ENCODE results near the gene IL13RA2. TPM values are rescaled to one million over a fixed set of nuclear protein-coding genes. Genes with fewer than 3 reads are reported as not detected.

IL13RA2 gene
- total RNA-seq, 2 experiments from 2014 or later = not detected

DNA sequence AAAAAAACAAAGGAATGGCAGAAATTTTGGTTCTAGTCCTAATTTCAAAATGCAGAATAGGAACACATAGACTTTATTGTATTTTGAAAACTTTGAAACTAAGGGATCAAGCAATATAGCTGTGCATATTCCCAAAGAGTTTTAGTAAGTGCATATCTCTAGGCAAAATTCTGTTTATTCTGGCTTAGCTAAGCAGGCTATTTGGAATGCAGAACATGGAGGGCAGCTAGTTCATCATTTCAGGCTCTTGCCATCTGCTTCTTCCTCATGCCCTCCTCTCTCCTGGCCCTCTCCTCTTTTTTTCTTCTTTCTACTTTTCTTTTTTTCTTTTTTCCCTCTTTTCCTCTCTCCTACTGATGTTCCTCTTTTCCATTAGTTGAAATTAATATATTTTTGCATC lies 12.0 kb upstream of the IL13RA2 start:
- Mint-ChIP-seq H3K4me3 (no peak overlapping the region), H3K27me3 (no peaks in the 10 kb centered on the region), H3K4me1 (no peaks in the 10 kb centered on the region), H3K9me3 (no peaks in the 10 kb centered on the region), H3K27ac (no peak overlapping the region), H3K36me3 (ENCODE audit: low read depth) (no peaks in the 10 kb centered on the region)
- CTCF ChIA-PET = no interaction called here
- POLR2A ChIA-PET = no interaction called here
- DNase-seq = no peak

DNA sequence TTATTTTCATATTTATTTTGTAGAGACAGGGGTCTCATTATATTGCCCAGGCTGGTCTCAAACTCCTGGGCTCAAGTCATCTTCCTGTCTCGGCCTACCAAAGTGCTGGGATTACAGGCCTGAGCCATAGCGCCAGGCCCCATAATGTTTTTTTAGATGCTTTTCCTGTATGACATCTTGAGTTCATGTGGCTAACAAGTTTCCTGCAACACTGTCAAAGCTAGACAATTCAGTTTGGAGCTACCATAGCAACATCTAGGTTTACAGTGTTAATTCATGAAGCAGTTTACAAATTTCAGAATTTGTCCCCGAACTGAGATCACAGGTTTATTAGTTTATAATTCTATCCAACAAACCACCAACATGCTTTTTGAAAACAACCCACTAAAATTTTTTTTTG lies 6.4 kb upstream of the IL13RA2 start:
- ChIA-PET POLR2A (no interaction called here), CTCF (no interaction called here)
- H3K36me3 Mint-ChIP-seq (ENCODE audit: low read depth) = no peaks in the 10 kb centered on the region
- H3K9me3 Mint-ChIP-seq = no peaks in the 10 kb centered on the region
- no peaks in the 10 kb centered on the region for H3K27me3 Mint-ChIP-seq
- no peak overlapping the region for H3K4me3 Mint-ChIP-seq
- DNase-seq = no peak
- H3K4me1 Mint-ChIP-seq = no peaks in the 10 kb centered on the region
- H3K27ac Mint-ChIP-seq = no peak overlapping the region

DNA sequence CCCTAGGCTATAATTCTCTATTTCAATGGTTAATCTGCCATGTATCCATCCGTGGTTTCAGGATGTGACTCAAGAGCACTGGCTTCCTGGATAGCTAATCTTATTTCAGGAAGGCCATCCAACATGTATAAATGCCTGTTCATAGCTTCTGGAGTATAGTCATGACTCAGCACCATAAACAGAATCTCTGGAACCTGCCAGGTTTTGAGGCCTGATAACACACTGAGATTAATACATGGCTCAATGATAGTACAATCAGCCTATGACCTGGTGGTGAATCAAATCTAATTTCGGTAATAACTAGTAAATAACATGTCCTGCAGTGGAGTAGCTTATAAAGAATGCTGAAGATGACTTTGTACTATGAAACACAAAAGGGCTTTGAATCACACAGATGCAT lies 5.7 kb upstream of the IL13RA2 start:
- no peak overlapping the region for H3K4me3 Mint-ChIP-seq
- no peaks in the 10 kb centered on the region for H3K4me1 Mint-ChIP-seq

GRCh38 chrX:115021121-115021520 lies 3.7 kb upstream of the IL13RA2 start:
- H3K9me3 Mint-ChIP-seq = no peaks in the 10 kb centered on the region
- H3K4me1 Mint-ChIP-seq = no peaks in the 10 kb centered on the region
- H3K4me3 Mint-ChIP-seq = no peak overlapping the region
- DNase-seq = no peak
- H3K27me3 Mint-ChIP-seq = no peaks in the 10 kb centered on the region
- H3K36me3 Mint-ChIP-seq (ENCODE audit: low read depth) = no peaks in the 10 kb centered on the region
- ChIA-PET POLR2A (no interaction called here), CTCF (no interaction called here)
- H3K27ac Mint-ChIP-seq = no peak overlapping the region

More for the DNA sequence above, 5.7 kb upstream of the IL13RA2 start:
- DNase-seq = no peak
- POLR2A ChIA-PET = no interaction called here
- H3K9me3 Mint-ChIP-seq = no peaks in the 10 kb centered on the region
- no peak overlapping the region for H3K27ac Mint-ChIP-seq
- H3K36me3 Mint-ChIP-seq (ENCODE audit: low read depth) = no peaks in the 10 kb centered on the region
- H3K27me3 Mint-ChIP-seq = no peaks in the 10 kb centered on the region
- CTCF ChIA-PET = no interaction called here

DNA sequence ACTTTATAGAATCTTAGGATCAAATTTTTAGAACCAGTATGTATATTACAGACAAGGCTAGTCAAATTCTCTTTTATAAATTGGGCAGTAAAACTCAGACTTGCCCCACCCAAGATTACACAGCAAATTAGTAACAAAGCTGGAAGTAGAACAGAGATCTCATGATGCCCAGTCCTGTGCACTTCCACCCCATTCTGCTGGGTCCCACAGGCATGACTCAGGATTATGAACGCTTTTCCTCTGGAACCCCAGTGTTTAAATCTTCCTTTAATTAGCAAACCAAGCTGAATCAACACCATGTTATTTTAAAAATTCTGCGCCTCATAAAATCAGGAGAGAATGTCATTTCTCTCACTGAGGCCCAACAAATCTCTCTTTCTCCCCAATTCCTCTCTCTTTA lies 1.5 kb upstream of the IL13RA2 start:
- H3K36me3 Mint-ChIP-seq (ENCODE audit: low read depth) = no peaks in the 10 kb centered on the region
- DNase-seq = no peak
- H3K4me3 Mint-ChIP-seq = no peak overlapping the region
- no peaks in the 10 kb centered on the region for H3K27me3 Mint-ChIP-seq
- no peak overlapping the region for H3K27ac Mint-ChIP-seq
- H3K9me3 Mint-ChIP-seq = no peaks in the 10 kb centered on the region
- CTCF ChIA-PET = no interaction called here
- POLR2A ChIA-PET = no interaction called here
- no peaks in the 10 kb centered on the region for H3K4me1 Mint-ChIP-seq

DNA sequence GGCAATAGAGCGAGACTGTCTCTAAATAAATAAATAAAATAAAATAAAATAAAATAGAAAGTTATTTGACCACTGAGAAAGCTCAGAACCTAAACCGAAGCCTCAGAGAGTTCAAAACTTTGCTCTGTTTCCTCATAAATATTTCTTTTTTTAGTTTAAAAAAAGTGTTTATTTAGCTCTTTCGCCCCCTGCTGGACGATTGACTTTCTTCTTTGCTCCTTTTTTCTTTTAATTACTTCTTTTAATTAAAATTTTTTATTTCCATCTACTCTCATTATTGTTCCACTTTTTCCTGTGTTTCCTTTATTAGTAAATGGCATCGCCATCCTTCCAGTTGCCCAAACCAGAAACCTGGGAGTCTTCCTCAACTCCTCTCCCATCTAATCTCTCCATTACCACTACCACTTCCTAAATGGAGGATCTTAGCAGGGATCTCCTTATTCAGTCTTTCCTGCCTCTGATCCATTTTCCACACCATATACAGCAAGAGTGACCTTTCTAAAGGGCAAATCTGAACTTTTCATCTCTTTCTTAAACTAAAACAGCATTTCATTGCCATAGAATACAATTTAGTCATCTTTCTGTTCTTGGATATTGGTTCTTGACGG lies 728 bp upstream of the IL13RA2 start:
- H3K27ac Mint-ChIP-seq = no peak overlapping the region
- H3K4me3 Mint-ChIP-seq = no peak overlapping the region
- no peaks in the 10 kb centered on the region for H3K4me1 Mint-ChIP-seq
- DNase-seq = no peak
- no peaks in the 10 kb centered on the region for H3K36me3 Mint-ChIP-seq (ENCODE audit: low read depth)
- POLR2A ChIA-PET = no interaction called here
- H3K9me3 Mint-ChIP-seq = no peaks in the 10 kb centered on the region
- no peaks in the 10 kb centered on the region for H3K27me3 Mint-ChIP-seq
- CTCF ChIA-PET = no interaction called here

- Mint-ChIP-seq H3K9me3 (no peaks in the 10 kb centered on the region), H3K4me3 (no peak overlapping the region), H3K36me3 (ENCODE audit: low read depth) (no peaks in the 10 kb centered on the region), H3K4me1 (no peaks in the 10 kb centered on the region), H3K27me3 (no peaks in the 10 kb centered on the region), H3K27ac (no peak overlapping the region)
- no peak for DNase-seq
- ChIA-PET POLR2A (no interaction called here), CTCF (no interaction called here)
These were observed 3.7 kb downstream of the IL13RA2 start for GRCh38 chrX:115013705-115014104.

DNA sequence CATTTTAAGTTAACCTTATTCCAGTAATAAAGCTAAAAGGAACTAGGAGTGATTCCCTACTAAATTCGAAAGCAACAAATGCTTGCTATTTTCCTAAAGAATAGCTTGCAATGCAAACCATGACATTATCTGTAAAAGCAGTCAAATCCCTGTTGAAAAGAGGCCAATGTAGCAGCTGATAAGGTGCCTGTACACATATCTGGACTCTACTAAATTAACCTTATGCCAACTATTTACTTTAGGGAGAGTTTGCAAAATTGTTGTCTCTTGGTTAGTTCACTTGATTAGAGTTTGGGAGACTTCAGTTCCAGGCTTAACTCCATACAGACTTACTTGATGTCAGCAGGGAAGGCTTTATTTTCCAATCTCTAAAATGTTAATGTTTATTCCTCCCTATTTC lies 6.0 kb downstream of the IL13RA2 start:
- H3K27ac Mint-ChIP-seq = no peak overlapping the region
- H3K27me3 Mint-ChIP-seq = no peaks in the 10 kb centered on the region
- POLR2A ChIA-PET = no interaction called here

GRCh38 chrX:114999906-115000305 lies 17.5 kb downstream of the IL13RA2 start:
- H3K4me1 Mint-ChIP-seq = no peaks in the 10 kb centered on the region
- POLR2A ChIA-PET = no interaction called here
- H3K4me3 Mint-ChIP-seq = no peak overlapping the region

More for the DNA sequence above, 6.0 kb downstream of the IL13RA2 start:
- no peaks in the 10 kb centered on the region for H3K9me3 Mint-ChIP-seq
- no peaks in the 10 kb centered on the region for H3K4me1 Mint-ChIP-seq
- no peak overlapping the region for H3K4me3 Mint-ChIP-seq
- CTCF ChIA-PET = no interaction called here
- no peak for DNase-seq
- H3K36me3 Mint-ChIP-seq (ENCODE audit: low read depth) = no peaks in the 10 kb centered on the region

DNA sequence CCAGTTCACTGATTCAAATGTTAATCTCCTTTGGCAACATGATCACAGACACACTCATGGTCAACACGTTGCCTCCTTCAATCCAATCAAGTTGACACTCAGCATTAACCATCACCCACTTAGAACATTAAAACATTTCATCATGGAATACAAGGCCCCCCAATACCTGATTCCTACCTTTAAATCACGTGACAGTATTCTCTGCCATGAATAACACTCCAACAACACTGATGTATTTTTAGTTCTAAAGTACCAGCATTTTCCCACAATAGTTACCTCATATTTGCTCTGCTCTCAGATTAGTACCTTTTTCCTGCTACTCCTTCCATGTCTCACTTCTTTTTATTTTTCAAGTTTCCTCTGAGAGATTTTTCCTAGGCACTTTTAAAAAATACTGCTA lies 19.6 kb downstream of the IL13RA2 start:
- Mint-ChIP-seq H3K9me3 (no peaks in the 10 kb centered on the region), H3K27me3 (no peaks in the 10 kb centered on the region), H3K4me3 (no peak overlapping the region), H3K36me3 (ENCODE audit: low read depth) (no peaks in the 10 kb centered on the region), H3K27ac (no peak overlapping the region), H3K4me1 (no peaks in the 10 kb centered on the region)
- no peak for DNase-seq
- POLR2A ChIA-PET = no interaction called here
- CTCF ChIA-PET = no interaction called here

More at GRCh38 chrX:114999906-115000305, 17.5 kb downstream of the IL13RA2 start:
- Mint-ChIP-seq H3K27me3 (no peaks in the 10 kb centered on the region), H3K36me3 (ENCODE audit: low read depth) (no peaks in the 10 kb centered on the region), H3K9me3 (no peaks in the 10 kb centered on the region), H3K27ac (no peak overlapping the region)
- CTCF ChIA-PET = no interaction called here
- no peak for DNase-seq

DNA sequence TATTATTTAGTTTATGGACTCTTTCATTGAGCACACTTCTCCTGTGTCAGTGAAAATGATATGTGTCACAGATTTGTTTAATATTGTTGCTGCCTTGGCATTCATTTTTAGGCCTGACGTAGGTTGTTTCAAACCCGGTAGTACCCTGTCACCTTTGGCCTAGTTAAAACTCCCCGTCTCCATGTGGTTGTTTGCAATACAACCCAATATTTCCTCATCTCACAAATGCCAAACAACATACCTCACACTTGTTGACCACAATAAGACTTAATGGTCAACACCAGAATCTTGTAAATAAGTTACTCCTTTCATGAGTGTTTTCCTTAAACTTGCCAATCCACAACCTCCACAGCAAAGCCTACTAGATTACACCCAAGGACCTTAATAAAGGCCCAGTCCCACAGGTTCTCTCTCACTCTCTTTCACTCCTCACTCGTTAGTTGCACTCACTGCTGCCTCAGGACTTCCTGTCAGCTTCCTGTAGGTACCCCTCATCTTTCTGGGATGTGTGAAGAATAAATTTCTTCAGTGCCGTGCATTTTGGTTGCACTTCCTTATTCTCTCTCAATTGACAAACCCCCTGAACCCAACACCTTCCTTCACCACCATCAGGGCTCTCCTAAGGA lies 31.3 kb downstream of the IL13RA2 start:
- no peak for DNase-seq
- Mint-ChIP-seq H3K9me3 (no peaks in the 10 kb centered on the region), H3K4me3 (no peak overlapping the region), H3K36me3 (ENCODE audit: low read depth) (no peaks in the 10 kb centered on the region), H3K4me1 (no peaks in the 10 kb centered on the region), H3K27ac (no peak overlapping the region), H3K27me3 (no peaks in the 10 kb centered on the region)
- ChIA-PET POLR2A (no interaction called here), CTCF (no interaction called here)

DNA sequence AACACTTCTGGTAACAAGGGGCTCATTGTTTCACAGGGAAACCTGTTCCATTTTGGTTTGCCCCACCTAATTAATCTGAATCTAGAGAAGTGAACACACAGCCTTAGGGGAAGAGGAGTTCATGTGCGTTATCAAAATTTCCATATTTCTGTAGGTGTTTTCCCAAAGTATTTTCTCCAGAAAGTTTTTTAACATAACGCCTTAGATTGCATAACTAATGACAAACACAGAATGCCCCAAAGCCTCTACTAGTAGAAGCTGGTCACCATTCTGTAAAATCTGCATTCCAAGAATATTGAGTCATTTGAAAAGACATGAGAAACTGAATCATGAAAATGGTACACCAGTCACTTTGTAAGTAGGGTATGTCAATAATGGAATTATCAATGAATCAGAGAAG lies 41.1 kb downstream of the IL13RA2 start:
- Mint-ChIP-seq H3K27ac (no peak overlapping the region), H3K4me1 (no peaks in the 10 kb centered on the region), H3K9me3 (peaks cover 3% of the 10 kb centered on the region), H3K4me3 (no peak overlapping the region), H3K36me3 (ENCODE audit: low read depth) (no peaks in the 10 kb centered on the region), H3K27me3 (no peaks in the 10 kb centered on the region)
- no peak for DNase-seq
- ChIA-PET CTCF (no interaction called here), POLR2A (no interaction called here)

- Mint-ChIP-seq H3K27me3 (no peaks in the 10 kb centered on the region), H3K9me3 (no peaks in the 10 kb centered on the region), H3K4me3 (no peak overlapping the region), H3K4me1 (no peaks in the 10 kb centered on the region), H3K36me3 (ENCODE audit: low read depth) (no peaks in the 10 kb centered on the region), H3K27ac (no peak overlapping the region)
- CTCF ChIA-PET = no interaction called here
- no peak for DNase-seq
- POLR2A ChIA-PET = no interaction called here
These were observed 44.4 kb downstream of the IL13RA2 start for GRCh38 chrX:114973013-114973412.

- no peak for DNase-seq
These were observed 46.6 kb downstream of the IL13RA2 start for GRCh38 chrX:114970806-114971205.

More at GRCh38 chrX:114970806-114971205, 46.6 kb downstream of the IL13RA2 start:
- ChIA-PET POLR2A (no interaction called here), CTCF (no interaction called here)
- Mint-ChIP-seq H3K4me1 (no peaks in the 10 kb centered on the region), H3K27ac (no peak overlapping the region), H3K27me3 (no peaks in the 10 kb centered on the region), H3K4me3 (no peak overlapping the region), H3K36me3 (ENCODE audit: low read depth) (no peaks in the 10 kb centered on the region), H3K9me3 (no peaks in the 10 kb centered on the region)
